ACHN (cell line): ENCODE data around the gene UNC5A.

Source experiments
- DNase-seq: peaks from one replicate; pipeline ENCODE4 v3.0.0-alpha.2; 2015
- in situ Hi-C: cut with HindIII; loops from 2 replicates; pipeline ENCODE4 v1.10.0; 2017; ENCODE audit warnings: low sequenced_read_pairs, low pct_ligation_motif_present, low pct_unique_long_range_greater_than_20kb

The UNC5A gene

DNA sequence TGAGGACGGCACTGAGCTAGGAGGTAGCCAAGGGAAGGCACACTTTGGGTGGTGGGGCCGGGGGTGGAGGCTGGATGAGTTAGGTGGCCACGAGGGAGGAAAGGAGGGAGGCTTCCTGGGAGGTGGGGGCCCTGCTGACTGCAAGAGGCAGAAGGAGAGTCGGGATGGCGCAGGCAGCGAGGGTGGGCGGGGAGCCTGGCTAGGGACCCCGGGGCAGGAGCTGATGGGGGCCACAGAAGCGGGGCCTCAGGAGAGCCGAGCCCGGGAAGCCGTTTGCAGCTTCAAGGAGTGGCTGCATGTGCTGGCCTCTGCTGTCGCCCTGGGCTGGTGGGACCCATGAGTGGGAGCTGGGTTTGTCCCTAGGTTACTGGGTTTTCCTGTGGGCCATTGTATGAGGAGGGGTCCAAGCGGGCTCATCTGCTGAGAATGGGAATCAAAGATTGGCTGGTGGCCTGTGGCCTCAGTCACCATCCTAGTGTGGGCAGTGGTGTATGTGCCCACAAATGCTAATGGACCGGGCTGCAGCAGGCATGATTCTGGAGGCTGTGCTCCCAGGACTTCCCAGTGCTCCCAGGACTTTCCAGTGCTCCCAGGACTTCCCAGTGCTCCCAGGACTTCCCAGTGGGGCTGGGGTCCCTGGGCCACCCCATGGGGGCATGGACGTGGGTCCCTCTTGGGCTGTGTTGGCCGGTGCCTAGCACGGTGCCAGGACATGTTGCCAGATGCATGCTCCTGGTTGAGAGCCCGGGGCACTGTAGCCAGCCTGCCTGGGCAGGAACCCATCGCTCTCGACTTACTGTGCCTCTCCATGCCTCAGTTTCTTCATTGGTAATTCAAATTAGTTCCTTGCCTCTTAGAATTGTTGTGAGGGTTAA is 40.2 kb downstream of the UNC5A start:
- in situ Hi-C loops: no loop called here
- no peak for DNase-seq

DNA sequence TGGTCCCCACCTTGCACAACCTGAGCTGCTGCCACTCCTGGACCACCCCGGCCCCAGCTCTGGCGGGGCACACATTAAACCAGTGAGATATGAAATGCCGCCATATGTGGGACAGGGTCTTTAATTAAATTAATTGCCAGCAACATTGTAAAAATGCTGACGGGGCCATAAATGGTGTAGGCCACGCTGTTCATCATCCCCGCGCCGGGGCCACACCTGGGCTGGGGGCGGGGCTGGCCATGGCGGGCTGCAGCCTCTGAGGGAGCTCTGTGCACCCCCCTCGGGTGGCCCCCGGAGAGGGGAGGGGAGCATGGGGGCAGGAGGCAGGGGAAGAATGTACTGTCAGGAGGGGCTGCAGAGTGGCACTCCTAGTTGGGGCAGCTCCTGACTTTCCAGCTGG is 41.0 kb downstream of the UNC5A start:
- in situ Hi-C loops: no loop called here
- no peak for DNase-seq

- DNase-seq: no peak
- in situ Hi-C loops: no loop called here
These were observed 41.7 kb downstream of the UNC5A start for GRCh38 chr5:176851871-176852658.

DNA sequence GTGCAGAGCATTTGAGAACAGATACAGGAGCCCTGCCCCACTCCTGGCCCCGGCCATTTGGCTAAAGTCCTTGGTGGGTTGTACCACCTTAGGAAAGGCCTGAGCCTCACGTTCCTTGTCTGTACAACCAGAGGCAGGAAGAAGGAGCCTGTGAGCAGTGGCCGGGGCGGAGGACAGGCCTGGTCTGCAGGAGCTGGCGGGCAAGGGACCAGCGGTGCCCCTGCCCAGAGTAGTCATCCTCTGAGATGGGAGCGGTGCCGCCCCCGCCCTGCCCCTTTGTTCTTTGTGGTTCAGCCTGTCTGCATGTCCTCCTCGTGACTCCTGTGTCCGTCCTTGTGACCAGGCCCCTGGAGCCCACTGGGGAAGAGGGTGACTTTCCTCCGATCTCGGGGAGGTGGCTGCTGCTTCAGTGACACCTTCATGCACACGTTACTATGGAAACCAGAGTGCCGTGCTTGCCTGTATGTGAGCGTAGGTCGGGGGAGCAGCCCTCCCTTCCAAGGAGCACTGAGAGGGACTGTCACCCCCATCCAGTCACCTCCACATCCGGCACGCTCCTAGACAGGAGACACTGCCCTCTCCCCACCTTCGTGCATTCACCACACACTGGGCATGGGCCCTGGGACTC is 42.9 kb downstream of the UNC5A start:
- DNase-seq: no peak
- in situ Hi-C loops: no loop called here

GRCh38 chr5:176854164-176854563 is 43.8 kb downstream of the UNC5A start:
- DNase-seq: no peak
- in situ Hi-C loops: no loop called here

- in situ Hi-C loops: no loop called here
- DNase-seq: no peak
These were observed 45.2 kb downstream of the UNC5A start for GRCh38 chr5:176855598-176855997.

GRCh38 chr5:176856746-176857145 is 46.4 kb downstream of the UNC5A start:
- in situ Hi-C loops: no loop called here

GRCh38 chr5:176857216-176857893 is 47.0 kb downstream of the UNC5A start:
- DNase-seq: no peak
- in situ Hi-C loops: no loop called here

More at GRCh38 chr5:176856746-176857145, 46.4 kb downstream of the UNC5A start:
- DNase-seq: no peak

DNA sequence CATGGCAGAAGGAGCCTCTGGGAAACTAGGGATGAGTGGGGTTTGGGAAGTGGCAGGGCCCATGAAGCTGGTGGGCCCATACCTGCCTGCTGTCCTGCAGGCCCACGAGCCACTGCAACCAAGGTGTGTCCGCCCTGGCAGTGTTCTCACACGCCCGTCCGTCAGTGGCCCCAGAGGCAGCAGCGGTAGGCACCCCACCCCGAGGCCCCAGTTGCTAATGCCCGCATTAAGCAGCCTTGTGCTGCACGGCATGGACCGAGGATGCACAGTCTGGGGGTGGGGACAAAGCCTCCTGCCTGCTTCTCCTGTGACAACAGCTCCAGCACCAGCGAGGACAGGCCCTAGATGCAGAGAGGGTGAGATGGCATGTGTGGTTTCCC is 47.5 kb downstream of the UNC5A start:
- in situ Hi-C loops: no loop called here
- DNase-seq: no peak

- no peak for DNase-seq
These were observed 49.6 kb downstream of the UNC5A start for GRCh38 chr5:176859916-176860315.

GRCh38 chr5:176860381-176860780 is 50.0 kb downstream of the UNC5A start:
- no peak for DNase-seq
- in situ Hi-C loops: no loop called here

More at GRCh38 chr5:176859916-176860315, 49.6 kb downstream of the UNC5A start:
- in situ Hi-C loops: no loop called here

GRCh38 chr5:176861276-176861675 is 50.9 kb downstream of the UNC5A start:
- in situ Hi-C loops: no loop called here

GRCh38 chr5:176862330-176862995 is 52.1 kb downstream of the UNC5A start:
- DNase-seq: no peak
- in situ Hi-C loops: no loop called here

More at GRCh38 chr5:176861276-176861675, 50.9 kb downstream of the UNC5A start:
- DNase-seq: no peak

DNA sequence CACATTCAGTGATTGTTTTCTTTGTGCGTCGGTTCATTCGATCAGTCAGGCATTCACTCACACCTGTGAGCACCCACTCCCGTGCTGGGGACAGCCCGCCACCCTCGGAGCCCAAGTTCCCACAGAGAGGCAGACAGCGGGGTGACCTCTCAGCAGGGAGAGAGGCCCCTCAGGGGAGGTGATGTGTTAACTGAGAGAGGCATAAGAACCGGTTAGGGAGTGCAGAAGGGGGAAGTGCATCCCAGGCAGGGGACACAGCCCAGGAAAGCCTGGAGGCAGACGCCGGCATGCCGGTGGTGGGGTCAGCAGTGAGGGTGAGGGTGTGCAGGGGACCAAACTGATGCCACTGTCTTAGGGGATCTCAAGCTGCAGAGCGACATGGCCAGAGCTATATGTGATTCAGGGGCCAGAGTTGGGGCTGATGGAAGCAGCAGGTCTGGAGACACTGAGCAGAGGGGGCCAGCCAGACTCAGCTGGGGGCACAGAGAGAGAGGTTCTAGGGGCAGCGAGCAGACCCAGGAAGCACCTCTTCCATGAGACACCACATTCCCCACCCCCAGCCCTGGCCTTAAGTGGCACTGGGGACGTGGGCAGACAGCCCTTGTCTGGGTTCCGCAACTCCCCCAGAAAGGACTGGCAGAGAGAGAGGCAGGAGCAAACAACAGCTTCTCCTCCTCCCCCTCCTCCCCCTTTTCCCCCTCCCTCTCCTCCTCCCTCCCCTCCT is 52.8 kb downstream of the UNC5A start:
- in situ Hi-C loops: no loop called here
- no peak for DNase-seq

- DNase-seq: no peak
- in situ Hi-C loops: no loop called here
These were observed 53.4 kb downstream of the UNC5A start for GRCh38 chr5:176863765-176864098.

DNA sequence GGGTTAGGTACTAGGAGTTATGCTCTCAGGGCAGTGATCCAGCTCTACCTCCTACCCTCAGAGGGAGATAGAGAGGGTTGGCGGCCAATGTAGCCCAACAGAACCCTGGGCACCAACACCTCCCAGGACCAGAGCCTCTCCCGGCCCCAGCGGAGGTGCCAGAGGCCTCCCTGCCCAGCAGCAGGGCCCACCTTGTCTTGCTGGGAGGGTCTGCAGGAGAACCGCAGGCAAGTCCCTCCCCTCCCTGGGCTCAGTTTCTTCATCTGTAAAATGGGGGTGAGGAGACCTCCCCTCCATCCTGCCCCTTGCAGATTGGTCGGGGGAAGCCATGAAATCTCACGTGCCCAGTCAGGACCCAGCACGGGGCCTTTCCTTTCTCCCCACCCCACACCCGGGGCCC is 54.4 kb downstream of the UNC5A start:
- in situ Hi-C loops: no loop called here
- DNase-seq: no peak

DNA sequence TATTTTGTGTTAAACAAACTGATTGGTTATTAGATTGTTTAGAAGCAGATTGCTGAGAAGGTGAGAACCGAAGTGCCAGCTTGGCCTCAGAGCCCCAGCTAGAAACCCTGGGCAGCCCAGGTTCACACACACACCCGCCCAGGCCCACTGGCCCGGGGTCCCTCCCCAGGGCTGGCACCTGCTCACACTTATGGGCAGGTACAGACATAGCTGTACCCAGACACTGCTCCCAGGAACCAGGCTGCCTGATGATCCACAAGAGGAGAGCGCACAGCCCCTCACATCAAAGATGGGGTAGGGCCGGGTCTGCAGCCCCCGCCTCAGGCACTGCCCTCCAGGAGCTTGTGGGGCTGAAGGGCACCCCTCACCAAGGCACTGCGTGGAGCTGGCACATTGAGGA is 55.6 kb downstream of the UNC5A start:
- no peak for DNase-seq
- in situ Hi-C loops: no loop called here
